COR-L47 (cell line): Measurements from ENCODE around the gene FAM13A.
"Not testable (repeated sequence)": the region's sequence is repeated elsewhere in the genome, so short reads cannot be mapped to it uniquely, and the experiment has no call there.

Experiments used
- DNase-seq: peaks from one replicate; lab custom pipeline; 2025; lab: John Stamatoyannopoulos, UW

Gene FAM13A

GRCh38 chr4:88897752-88898151 is 159.2 kb downstream of the FAM13A start:
- DNase-seq: no peak

GRCh38 chr4:88897180-88897579 is 159.8 kb downstream of the FAM13A start:
- DNase-seq: no peak

GRCh38 chr4:88893961-88894360 is 163.0 kb downstream of the FAM13A start:
- no peak for DNase-seq

- DNase-seq: no peak
These were observed 164.3 kb downstream of the FAM13A start for GRCh38 chr4:88892646-88893045.

GRCh38 chr4:88891636-88892035 is 165.3 kb downstream of the FAM13A start:
- no peak for DNase-seq

- not testable (repeated sequence) for DNase-seq
These were observed 169.6 kb downstream of the FAM13A start for GRCh38 chr4:88887409-88887808.

GRCh38 chr4:88881227-88881569 is 175.8 kb downstream of the FAM13A start:
- no peak for DNase-seq

GRCh38 chr4:88880501-88881226 is 176.3 kb downstream of the FAM13A start:
- DNase-seq: no peak

GRCh38 chr4:88879991-88880390 is 177.0 kb downstream of the FAM13A start:
- no peak for DNase-seq

- DNase-seq: no peak
These were observed 178.3 kb downstream of the FAM13A start for GRCh38 chr4:88878642-88879041.

- no peak for DNase-seq
These were observed 186.6 kb downstream of the FAM13A start for GRCh38 chr4:88870428-88870827.

GRCh38 chr4:88868510-88868909 is 188.5 kb downstream of the FAM13A start:
- DNase-seq: no peak

GRCh38 chr4:88866862-88867550 is 190.0 kb downstream of the FAM13A start:
- DNase-seq: no peak

GRCh38 chr4:88865466-88865865 is 191.5 kb downstream of the FAM13A start:
- DNase-seq: no peak

GRCh38 chr4:88865046-88865445 is 191.9 kb downstream of the FAM13A start:
- DNase-seq: no peak

- DNase-seq: no peak
These were observed 196.4 kb downstream of the FAM13A start for GRCh38 chr4:88860586-88860985.

GRCh38 chr4:88859191-88859812 is 197.7 kb downstream of the FAM13A start:
- DNase-seq: no peak

- DNase-seq: no peak
These were observed 198.2 kb downstream of the FAM13A start for GRCh38 chr4:88858752-88859151.

- no peak for DNase-seq
These were observed 199.4 kb downstream of the FAM13A start for GRCh38 chr4:88857588-88857987.

GRCh38 chr4:88854481-88854880 is 202.5 kb downstream of the FAM13A start:
- DNase-seq: no peak

GRCh38 chr4:88853583-88853982 is 203.4 kb downstream of the FAM13A start:
- not testable (repeated sequence) for DNase-seq

- DNase-seq: no peak
These were observed 210.7 kb downstream of the FAM13A start for GRCh38 chr4:88846206-88846790.
